Liver (tissue), 9 donors: Measurements from ENCODE around the gene DENND2D. TPM values are rescaled to one million over a fixed set of nuclear protein-coding genes. Genes with fewer than 3 reads are reported as not detected.

Source experiments
- DNase-seq: peaks from one replicate; pipeline ENCODE4 v3.0.0-alpha.2; 2017; ENCODE audit warnings: low spot score
- H3K27ac ChIP-seq, 2 donors: one replicate each; pipeline ENCODE4 v1.7.0; 2013; ENCODE audit warnings: inconsistent platforms in 2 of 2, low read length in 2 of 2, control low read depth in 1 of 2, low read depth in 1 of 2, mild to moderate bottlenecking in 1 of 2
- H3K27me3 ChIP-seq, 4 donors: one replicate each; pipeline versions ENCODE4 v1.6.1 to v1.7.0; 2013; ENCODE audit warnings: low read length in 3 of 4, inconsistent platforms in 1 of 4, mild to moderate bottlenecking in 1 of 4, moderate library complexity in 1 of 4; ENCODE audit not compliant: control insufficient read depth in 4 of 4, insufficient read depth in 4 of 4
- H3K36me3 ChIP-seq, 4 donors: one replicate each; pipeline versions ENCODE4 v1.6.1 to v1.7.0; 2013; ENCODE audit warnings: low read length in 3 of 4, mild to moderate bottlenecking in 3 of 4, low read depth in 1 of 4, moderate library complexity in 1 of 4; ENCODE audit not compliant: control insufficient read depth in 4 of 4, insufficient read depth in 3 of 4
- H3K4me1 ChIP-seq, 4 donors: one replicate each; pipeline versions ENCODE4 v1.6.1 to v1.7.0; 2013; ENCODE audit warnings: low read length in 3 of 4, mild to moderate bottlenecking in 3 of 4, moderate library complexity in 1 of 4; ENCODE audit not compliant: control insufficient read depth in 4 of 4, insufficient read depth in 4 of 4
- H3K4me3 ChIP-seq, 3 donors: one replicate each; pipeline versions ENCODE4 v1.6.1 to v1.7.0; 2013; ENCODE audit warnings: low read length in 3 of 3, control low read depth in 1 of 3, low read depth in 1 of 3, mild to moderate bottlenecking in 1 of 3
- H3K9ac ChIP-seq, 2 donors: one replicate each; pipeline ENCODE4 v1.7.0; 2013; ENCODE audit warnings: low read length in 2 of 2, mild to moderate bottlenecking in 2 of 2, moderate library complexity in 2 of 2, control low read depth in 1 of 2, low read depth in 1 of 2
- H3K9me3 ChIP-seq, 4 donors: one replicate each; pipeline versions ENCODE4 v1.6.1 to v1.7.0; 2013; ENCODE audit warnings: low read length in 3 of 4; ENCODE audit not compliant: control insufficient read depth in 4 of 4
- EGR1 ChIP-seq, 2 donors: IDR thresholded peaks; 2 replicates each; pipeline ENCODE4 v1.6.1; 2016 to 2018; ENCODE audit warnings: antibody characterized with exemption in 2 of 2, low read depth in 2 of 2
- FOXA1 ChIP-seq: IDR thresholded peaks from 2 replicates; pipeline ENCODE4 v1.6.1; 2016; ENCODE audit warnings: antibody characterized with exemption
- FOXA2 ChIP-seq: IDR thresholded peaks from 2 replicates; pipeline ENCODE4 v1.6.1; 2016; ENCODE audit warnings: antibody characterized with exemption
- GABPA ChIP-seq, 2 donors: IDR thresholded peaks in 1 of 2; conservative IDR thresholded peaks in 1 of 2; 2 replicates each; pipeline ENCODE4 v1.6.1; 2016; ENCODE audit warnings: antibody characterized with exemption in 2 of 2, mild to moderate bottlenecking in 1 of 2, moderate library complexity in 1 of 2
- HNF4A ChIP-seq, 2 donors: conservative IDR thresholded peaks; 2 replicates each; pipeline ENCODE4 v1.6.1; 2016; ENCODE audit warnings: antibody characterized with exemption in 2 of 2, mild to moderate bottlenecking in 2 of 2
- HNF4G ChIP-seq: IDR thresholded peaks from 2 replicates; pipeline ENCODE4 v1.6.1; 2016; ENCODE audit warnings: antibody characterized with exemption
- JUND ChIP-seq, 2 donors: IDR thresholded peaks; 2 replicates each; pipeline ENCODE4 v1.6.1; 2016; ENCODE audit warnings: antibody characterized with exemption in 2 of 2
- NR2F2 ChIP-seq: IDR thresholded peaks from 2 replicates; pipeline ENCODE4 v1.6.1; 2016; ENCODE audit warnings: antibody characterized with exemption
- RAD21 ChIP-seq, 2 donors: IDR thresholded peaks; 2 replicates each; pipeline ENCODE4 v1.6.1; 2016; ENCODE audit warnings: antibody characterized with exemption in 2 of 2, mild to moderate bottlenecking in 2 of 2
- RXRA ChIP-seq, 2 donors: IDR thresholded peaks; 2 replicates each; pipeline ENCODE4 v1.6.1; 2017 to 2018; ENCODE audit warnings: antibody characterized with exemption in 2 of 2, mild to moderate bottlenecking in 1 of 2
- SP1 ChIP-seq: IDR thresholded peaks from 2 replicates; pipeline ENCODE4 v1.6.1; 2018; ENCODE audit warnings: antibody characterized with exemption, mild to moderate bottlenecking
- TAF1 ChIP-seq: conservative IDR thresholded peaks from 2 replicates; pipeline ENCODE4 v1.6.1; 2016; ENCODE audit warnings: antibody characterized with exemption, mild to moderate bottlenecking
- WGBS: extraction: QIAGEN DNeasy Blood & Tissue Kit; methylation state at CpG from one replicate; pipeline ENCODE4 v1.1.7; 2013; 5-methylcytosine and 5-hydroxymethylcytosine counted together
- polyA plus RNA-seq, 2 donors: library from polyadenylated mRNA; stranded (reverse) in 1 of 2; unstranded in 1 of 2; fragments of 200-250 nt in 1 of 2; fragments of >200 nt in 1 of 2; fragmentation: Nextera tagmentation in 1 of 2; extraction: Ambion mirVana in 1 of 2; gene quantifications; one replicate each; pipeline versions ENCODE4 v1.2.1 to v1.2.3, GENCODE V29; 2013 to 2015
- total RNA-seq, 2 donors: library from RNA; depleted of rRNA; stranded (reverse); fragments of >200 nt; gene quantifications; one replicate each; pipeline ENCODE4 v1.2.3, GENCODE V29; 2014
- TF ChIP-seq, protein P1 (sequence below): IDR thresholded peaks from 2 replicates; pipeline ENCODE4 v1.6.1; 2016; ENCODE audit warnings: antibody characterized with exemption
- TF ChIP-seq, protein P2 (sequence below): IDR thresholded peaks from 2 replicates; pipeline ENCODE4 v1.6.1; 2016; ENCODE audit warnings: antibody characterized with exemption, mild to moderate bottlenecking
- TF ChIP-seq, protein P3 (sequence below): IDR thresholded peaks from 2 replicates; pipeline ENCODE4 v1.6.1; 2016; ENCODE audit warnings: antibody characterized with exemption
- TF ChIP-seq, protein P4 (sequence below): IDR thresholded peaks from 2 replicates; pipeline ENCODE4 v1.6.1; 2016; ENCODE audit warnings: antibody characterized with exemption
- TF ChIP-seq, protein P5 (sequence below): fragments of 150-350 bp; IDR thresholded peaks from 2 replicates; pipeline ENCODE4 v1.5.1; 2017; ENCODE audit warnings: improper control_type of control experiment, low read depth, low read length; ENCODE audit not compliant: missing input control
- donor health status: healthy.
- donor health status: healthy.
- donor health status: healthy.
- donor health status: healthy.
- donor health status: healthy.

DENND2D gene
- total and polyA plus RNA-seq, 4 donors = 8.8 to 20.7 (median 12.8) TPM

DNA sequence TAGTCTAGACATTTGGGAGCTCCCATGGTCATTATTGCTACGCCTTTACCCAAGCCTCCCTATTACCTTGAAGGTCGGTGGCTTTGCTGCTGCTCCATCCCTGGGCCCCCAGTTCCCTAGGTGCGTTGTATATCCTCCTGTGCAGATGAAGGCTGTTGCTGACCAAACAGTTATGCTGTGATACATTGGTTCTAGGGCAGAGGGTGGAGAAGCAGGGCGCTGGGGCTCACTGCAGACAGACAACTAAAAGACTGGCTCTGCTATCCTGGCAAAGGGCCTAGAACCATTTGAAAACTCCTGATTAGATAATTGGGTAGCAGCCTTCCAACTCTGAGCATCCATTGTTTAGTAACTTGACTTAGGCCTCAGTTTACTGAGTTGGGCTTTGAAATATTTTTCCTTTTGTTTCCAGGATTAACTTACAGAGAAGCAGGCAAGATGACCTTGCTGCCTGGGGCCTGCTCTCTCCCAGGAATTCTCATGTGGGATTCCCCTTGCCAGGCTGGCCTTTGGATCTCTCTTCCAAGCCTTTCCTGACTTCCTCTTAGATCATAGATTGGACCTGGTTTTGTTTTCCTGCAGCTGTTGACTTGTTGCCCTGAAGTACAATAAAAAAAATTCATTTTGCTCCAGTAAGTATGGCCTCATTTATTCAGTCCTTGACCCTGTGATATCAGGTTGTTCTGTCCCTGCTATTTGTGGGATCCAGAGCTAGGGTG lies 42.5 kb upstream of the DENND2D start:
- Histone ChIP-seq H3K4me3 (no peak overlapping the region), H3K36me3 (no peaks in the 10 kb centered on the region), H3K9ac (no peak overlapping the region), H3K9me3 (no peaks in the 10 kb centered on the region), H3K27me3 (no peaks in the 10 kb centered on the region), H3K4me1 (no peaks in the 10 kb centered on the region), H3K27ac (no peak overlapping the region)
- TF ChIP-seq, protein P1, sequence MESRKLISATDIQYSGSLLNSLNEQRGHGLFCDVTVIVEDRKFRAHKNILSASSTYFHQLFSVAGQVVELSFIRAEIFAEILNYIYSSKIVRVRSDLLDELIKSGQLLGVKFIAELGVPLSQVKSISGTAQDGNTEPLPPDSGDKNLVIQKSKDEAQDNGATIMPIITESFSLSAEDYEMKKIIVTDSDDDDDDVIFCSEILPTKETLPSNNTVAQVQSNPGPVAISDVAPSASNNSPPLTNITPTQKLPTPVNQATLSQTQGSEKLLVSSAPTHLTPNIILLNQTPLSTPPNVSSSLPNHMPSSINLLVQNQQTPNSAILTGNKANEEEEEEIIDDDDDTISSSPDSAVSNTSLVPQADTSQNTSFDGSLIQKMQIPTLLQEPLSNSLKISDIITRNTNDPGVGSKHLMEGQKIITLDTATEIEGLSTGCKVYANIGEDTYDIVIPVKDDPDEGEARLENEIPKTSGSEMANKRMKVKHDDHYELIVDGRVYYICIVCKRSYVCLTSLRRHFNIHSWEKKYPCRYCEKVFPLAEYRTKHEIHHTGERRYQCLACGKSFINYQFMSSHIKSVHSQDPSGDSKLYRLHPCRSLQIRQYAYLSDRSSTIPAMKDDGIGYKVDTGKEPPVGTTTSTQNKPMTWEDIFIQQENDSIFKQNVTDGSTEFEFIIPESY = no peak
- TF ChIP-seq JUND (IDR thresholded peaks at IDR 0.05) (no peak), HNF4G (no peak), HNF4A (conservative IDR thresholded peaks at IDR 0.05) (no peak)
- TF ChIP-seq, protein P2, sequence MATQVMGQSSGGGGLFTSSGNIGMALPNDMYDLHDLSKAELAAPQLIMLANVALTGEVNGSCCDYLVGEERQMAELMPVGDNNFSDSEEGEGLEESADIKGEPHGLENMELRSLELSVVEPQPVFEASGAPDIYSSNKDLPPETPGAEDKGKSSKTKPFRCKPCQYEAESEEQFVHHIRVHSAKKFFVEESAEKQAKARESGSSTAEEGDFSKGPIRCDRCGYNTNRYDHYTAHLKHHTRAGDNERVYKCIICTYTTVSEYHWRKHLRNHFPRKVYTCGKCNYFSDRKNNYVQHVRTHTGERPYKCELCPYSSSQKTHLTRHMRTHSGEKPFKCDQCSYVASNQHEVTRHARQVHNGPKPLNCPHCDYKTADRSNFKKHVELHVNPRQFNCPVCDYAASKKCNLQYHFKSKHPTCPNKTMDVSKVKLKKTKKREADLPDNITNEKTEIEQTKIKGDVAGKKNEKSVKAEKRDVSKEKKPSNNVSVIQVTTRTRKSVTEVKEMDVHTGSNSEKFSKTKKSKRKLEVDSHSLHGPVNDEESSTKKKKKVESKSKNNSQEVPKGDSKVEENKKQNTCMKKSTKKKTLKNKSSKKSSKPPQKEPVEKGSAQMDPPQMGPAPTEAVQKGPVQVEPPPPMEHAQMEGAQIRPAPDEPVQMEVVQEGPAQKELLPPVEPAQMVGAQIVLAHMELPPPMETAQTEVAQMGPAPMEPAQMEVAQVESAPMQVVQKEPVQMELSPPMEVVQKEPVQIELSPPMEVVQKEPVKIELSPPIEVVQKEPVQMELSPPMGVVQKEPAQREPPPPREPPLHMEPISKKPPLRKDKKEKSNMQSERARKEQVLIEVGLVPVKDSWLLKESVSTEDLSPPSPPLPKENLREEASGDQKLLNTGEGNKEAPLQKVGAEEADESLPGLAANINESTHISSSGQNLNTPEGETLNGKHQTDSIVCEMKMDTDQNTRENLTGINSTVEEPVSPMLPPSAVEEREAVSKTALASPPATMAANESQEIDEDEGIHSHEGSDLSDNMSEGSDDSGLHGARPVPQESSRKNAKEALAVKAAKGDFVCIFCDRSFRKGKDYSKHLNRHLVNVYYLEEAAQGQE = no peak
- TF ChIP-seq, protein P3, sequence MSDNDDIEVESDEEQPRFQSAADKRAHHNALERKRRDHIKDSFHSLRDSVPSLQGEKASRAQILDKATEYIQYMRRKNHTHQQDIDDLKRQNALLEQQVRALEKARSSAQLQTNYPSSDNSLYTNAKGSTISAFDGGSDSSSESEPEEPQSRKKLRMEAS = no peak
- TF ChIP-seq, protein P4, sequence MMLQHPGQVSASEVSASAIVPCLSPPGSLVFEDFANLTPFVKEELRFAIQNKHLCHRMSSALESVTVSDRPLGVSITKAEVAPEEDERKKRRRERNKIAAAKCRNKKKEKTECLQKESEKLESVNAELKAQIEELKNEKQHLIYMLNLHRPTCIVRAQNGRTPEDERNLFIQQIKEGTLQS = no peak
- WGBS = 57% methylated on average over 4 of the region's 4 CpGs
- no peak for DNase-seq

DNA sequence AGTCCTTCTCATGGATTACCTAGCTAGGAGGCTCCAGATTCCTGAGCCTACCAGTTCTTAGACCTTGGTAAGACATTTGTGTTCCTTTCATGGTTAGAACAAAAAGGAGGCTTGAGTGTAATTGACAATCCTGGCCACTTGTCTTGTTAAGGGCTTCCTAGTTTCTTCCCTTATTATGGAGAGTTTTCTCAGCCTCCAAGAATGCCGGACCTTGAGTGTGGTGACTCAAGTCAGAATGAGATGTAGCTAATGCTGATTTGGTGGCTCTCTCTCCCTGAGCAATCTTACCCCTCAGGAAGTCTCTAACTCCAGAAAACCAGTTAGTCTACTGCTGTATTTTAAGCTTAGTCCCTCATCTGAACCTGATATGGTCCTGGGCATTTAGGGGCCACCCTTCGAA lies 41.4 kb upstream of the DENND2D start:
- Histone ChIP-seq H3K27ac (no peak overlapping the region), H3K9me3 (no peaks in the 10 kb centered on the region)
- TF ChIP-seq TAF1 (no peak), FOXA2 (no peak), HNF4G (no peak), NR2F2 (no peak), JUND (IDR thresholded peaks at IDR 0.05) (no peak), HNF4A (conservative IDR thresholded peaks at IDR 0.05) (no peak), GABPA (IDR thresholded peaks at IDR 0.05 in 1 of 2, conservative IDR thresholded peaks at IDR 0.05 in 1 of 2) (no peak), FOXA1 (no peak), RAD21 (IDR thresholded peaks at IDR 0.05) (no peak), SP1 (no peak), EGR1 (IDR thresholded peaks at IDR 0.05; ENCODE audit: low read depth in 2 of 2) (no peak), RXRA (IDR thresholded peaks at IDR 0.05) (no peak)
- TF ChIP-seq, protein P4 = no peak
- TF ChIP-seq, protein P5, sequence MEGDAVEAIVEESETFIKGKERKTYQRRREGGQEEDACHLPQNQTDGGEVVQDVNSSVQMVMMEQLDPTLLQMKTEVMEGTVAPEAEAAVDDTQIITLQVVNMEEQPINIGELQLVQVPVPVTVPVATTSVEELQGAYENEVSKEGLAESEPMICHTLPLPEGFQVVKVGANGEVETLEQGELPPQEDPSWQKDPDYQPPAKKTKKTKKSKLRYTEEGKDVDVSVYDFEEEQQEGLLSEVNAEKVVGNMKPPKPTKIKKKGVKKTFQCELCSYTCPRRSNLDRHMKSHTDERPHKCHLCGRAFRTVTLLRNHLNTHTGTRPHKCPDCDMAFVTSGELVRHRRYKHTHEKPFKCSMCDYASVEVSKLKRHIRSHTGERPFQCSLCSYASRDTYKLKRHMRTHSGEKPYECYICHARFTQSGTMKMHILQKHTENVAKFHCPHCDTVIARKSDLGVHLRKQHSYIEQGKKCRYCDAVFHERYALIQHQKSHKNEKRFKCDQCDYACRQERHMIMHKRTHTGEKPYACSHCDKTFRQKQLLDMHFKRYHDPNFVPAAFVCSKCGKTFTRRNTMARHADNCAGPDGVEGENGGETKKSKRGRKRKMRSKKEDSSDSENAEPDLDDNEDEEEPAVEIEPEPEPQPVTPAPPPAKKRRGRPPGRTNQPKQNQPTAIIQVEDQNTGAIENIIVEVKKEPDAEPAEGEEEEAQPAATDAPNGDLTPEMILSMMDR = no peak
- TF ChIP-seq, protein P2 = no peak
- TF ChIP-seq, protein P3 = no peak

More for the DNA sequence above, 41.4 kb upstream of the DENND2D start:
- no peaks in the 10 kb centered on the region for H3K4me1 ChIP-seq
- H3K36me3 ChIP-seq = no peaks in the 10 kb centered on the region
- no peak for DNase-seq
- 82% methylated on average over 2 of the region's 2 CpGs for WGBS
- H3K4me3 ChIP-seq = no peak overlapping the region
- H3K27me3 ChIP-seq = no peaks in the 10 kb centered on the region
- no peak overlapping the region for H3K9ac ChIP-seq
